H9 (cell line): ENCODE results near the gene ITPR3. TPM values are rescaled to one million over a fixed set of nuclear protein-coding genes. Genes with fewer than 3 reads are reported as not detected.

Source experiments
- DNase-seq: peaks from one replicate; pipeline ENCODE4 v3.0.0-alpha.2; 2017
- H2AFZ ChIP-seq: one replicate; pipeline ENCODE4 v1.6.1; 2013; ENCODE audit warnings: mild to moderate bottlenecking, low read length, control low read depth, moderate library complexity
- H2AK5ac ChIP-seq: 2 replicates; pipeline ENCODE4 v1.6.1; 2013; ENCODE audit warnings: low read length, control low read depth, mixed read lengths; ENCODE audit not compliant: insufficient read length
- H2BK120ac ChIP-seq: one replicate; pipeline ENCODE4 v1.6.1; 2013; ENCODE audit warnings: low read depth, mild to moderate bottlenecking, low read length, control low read depth, inconsistent platforms; ENCODE audit not compliant: poor library complexity, severe bottlenecking
- H2BK12ac ChIP-seq: 2 replicates; pipeline ENCODE4 v1.6.1; 2013; ENCODE audit warnings: low read length, control low read depth, mixed read lengths, low read depth; ENCODE audit not compliant: insufficient read length
- H2BK15ac ChIP-seq: 2 replicates; pipeline ENCODE4 v1.6.1; 2013; ENCODE audit warnings: low read depth, low read length, control low read depth
- H2BK20ac ChIP-seq: one replicate; pipeline ENCODE4 v1.6.1; 2013; ENCODE audit warnings: low read depth, mild to moderate bottlenecking, low read length, control low read depth, inconsistent platforms; ENCODE audit not compliant: poor library complexity, severe bottlenecking
- H2BK5ac ChIP-seq: 2 replicates; pipeline ENCODE4 v1.6.1; 2013; ENCODE audit warnings: low read length, control low read depth, mixed read lengths; ENCODE audit not compliant: insufficient read length
- H3K14ac ChIP-seq: 2 replicates; pipeline ENCODE4 v1.6.1; 2013; ENCODE audit warnings: low read length, control low read depth; ENCODE audit not compliant: insufficient read depth
- H3K18ac ChIP-seq: 2 replicates; pipeline ENCODE4 v1.6.1; 2013; ENCODE audit warnings: low read depth, mild to moderate bottlenecking, mixed read lengths, low read length, control low read depth; ENCODE audit not compliant: insufficient read length
- H3K23ac ChIP-seq: 2 replicates; pipeline ENCODE4 v1.6.1; 2013; ENCODE audit warnings: low read length, control low read depth, mixed read lengths, low read depth; ENCODE audit not compliant: insufficient read length
- H3K23me2 ChIP-seq: 2 replicates; pipeline ENCODE4 v1.6.1; 2013; ENCODE audit warnings: low read depth, mild to moderate bottlenecking, mixed read lengths, low read length, control low read depth; ENCODE audit not compliant: insufficient read length, poor library complexity, severe bottlenecking
- H3K27ac ChIP-seq: 2 replicates; pipeline ENCODE4 v1.5.1; 2013; ENCODE audit warnings: low read length, control low read depth, mixed read lengths, low read depth; ENCODE audit not compliant: insufficient read length
- H3K27me3 ChIP-seq: 2 replicates; pipeline ENCODE4 v1.6.1; 2013; ENCODE audit warnings: low read length, control low read depth, inconsistent platforms; ENCODE audit not compliant: insufficient read depth
- H3K4ac ChIP-seq: 2 replicates; pipeline ENCODE4 v1.6.1; 2013; ENCODE audit warnings: low read depth, mild to moderate bottlenecking, control low read depth, inconsistent platforms, low read length, moderate library complexity
- H3K4me1 ChIP-seq: 2 replicates; pipeline ENCODE4 v1.6.1; 2013; ENCODE audit warnings: low read length, control low read depth, inconsistent platforms; ENCODE audit not compliant: insufficient read depth
- H3K4me2 ChIP-seq: 2 replicates; pipeline ENCODE4 v1.6.1; 2013; ENCODE audit warnings: low read length, control low read depth, mixed read lengths; ENCODE audit not compliant: insufficient read length, insufficient read depth
- H3K56ac ChIP-seq: 2 replicates; pipeline ENCODE4 v1.6.1; 2013; ENCODE audit warnings: low read depth, mild to moderate bottlenecking, mixed read lengths, low read length, control low read depth; ENCODE audit not compliant: insufficient read length
- H3K79me1 ChIP-seq: 2 replicates; pipeline ENCODE4 v1.6.1; 2013; ENCODE audit warnings: low read depth, mild to moderate bottlenecking, moderate library complexity, low read length, control low read depth, inconsistent platforms; ENCODE audit not compliant: insufficient read depth, poor library complexity, severe bottlenecking
- H3K79me2 ChIP-seq: 2 replicates; pipeline ENCODE4 v1.6.1; 2013; ENCODE audit warnings: low read length, control low read depth, inconsistent platforms; ENCODE audit not compliant: insufficient read depth
- H3K9ac ChIP-seq: 2 replicates; pipeline ENCODE4 v1.6.1; 2013; ENCODE audit warnings: low read length, control low read depth, mixed read lengths; ENCODE audit not compliant: insufficient read length; ENCODE audit errors: extremely low read depth
- H3K9me3 ChIP-seq: one replicate; pipeline ENCODE4 v1.6.1; 2013; ENCODE audit warnings: low read depth, low read length, inconsistent platforms; ENCODE audit not compliant: control insufficient read depth
- H3T11ph ChIP-seq: one replicate; pipeline ENCODE4 v1.6.1; 2013; ENCODE audit warnings: mild to moderate bottlenecking, low read length, control low read depth, inconsistent platforms
- H4K20me1 ChIP-seq: one replicate; pipeline ENCODE4 v1.6.1; 2013; ENCODE audit not compliant: control insufficient read depth, insufficient read length, insufficient read depth
- H4K5ac ChIP-seq: 2 replicates; pipeline ENCODE4 v1.6.1; 2013; ENCODE audit warnings: low read depth, mild to moderate bottlenecking, mixed read lengths, low read length, control low read depth; ENCODE audit not compliant: insufficient read length
- H4K8ac ChIP-seq: replicated peaks from 2 replicates; pipeline ENCODE4 v1.6.1; 2013; ENCODE audit warnings: low read length, control low read depth, mixed read lengths, low read depth; ENCODE audit not compliant: insufficient read length
- H4K91ac ChIP-seq: 2 replicates; pipeline ENCODE4 v1.6.1; 2013; ENCODE audit warnings: low read depth, mild to moderate bottlenecking, moderate library complexity, mixed read lengths, low read length, control low read depth; ENCODE audit not compliant: insufficient read length
- H3K27ac Mint-ChIP-seq, 3 experiments: 2 replicates in 2 of 3; 3 replicates in 1 of 3; pipeline ENCODE4 v1.8.0; 2020 to 2021; ENCODE audit warnings: mixed read lengths in 3 of 3, mild to moderate bottlenecking in 1 of 3, moderate library complexity in 1 of 3
- H3K27me3 Mint-ChIP-seq: 2 replicates; pipeline ENCODE4 v1.8.0; 2021; ENCODE audit warnings: low read depth, mild to moderate bottlenecking, moderate library complexity, mixed read lengths
- H3K36me3 Mint-ChIP-seq, 3 experiments: 2 replicates in 2 of 3; 3 replicates in 1 of 3; pipeline ENCODE4 v1.8.0; 2020 to 2021; ENCODE audit warnings: low read depth in 3 of 3, mixed read lengths in 3 of 3; ENCODE audit not compliant: insufficient read depth in 1 of 3
- H3K4me1 Mint-ChIP-seq, 2 experiments: 2 replicates each; pipeline ENCODE4 v1.8.0; 2020; ENCODE audit warnings: mixed read lengths in 2 of 2
- H3K4me3 Mint-ChIP-seq, 2 experiments: 2 replicates in 1 of 2; 3 replicates in 1 of 2; pipeline ENCODE4 v1.8.0; 2020 to 2021; ENCODE audit warnings: mild to moderate bottlenecking in 2 of 2, mixed read lengths in 2 of 2, moderate library complexity in 1 of 2
- H3K9me3 Mint-ChIP-seq, 2 experiments: 2 replicates in 1 of 2; 3 replicates in 1 of 2; pipeline ENCODE4 v1.8.0; 2020; ENCODE audit warnings: mild to moderate bottlenecking in 2 of 2, mixed read lengths in 2 of 2, moderate library complexity in 1 of 2
- CTCF ChIP-seq: fragments of 200-600 bp; sonication (generic); conservative IDR thresholded peaks from 3 replicates; pipeline ENCODE4 v1.8.0; 2021; ENCODE audit warnings: antibody characterized with exemption, mild to moderate bottlenecking
- WGBS: extraction: QIAGEN DNeasy Blood & Tissue Kit; methylation state at CpG from one replicate; pipeline ENCODE4 v1.1.7; 2013; ENCODE audit warnings: missing lambda C conversion rate, low lambda C conversion rate, mixed read lengths; ENCODE audit not compliant: insufficient read length; ENCODE audit errors: extremely low coverage; 5-methylcytosine and 5-hydroxymethylcytosine counted together
- total RNA-seq: library from RNA; stranded (reverse); gene quantifications from 2 replicates; pipeline ENCODE4 v1.2.1, GENCODE V29; 2021

Gene ITPR3
- total RNA-seq, 1 experiment from 2014 or later = 40.3 TPM

- Histone ChIP-seq H3K23me2 (no peaks in the 10 kb centered on the region), H2AFZ (no peak overlapping the region), H3K4me1 (no peaks in the 10 kb centered on the region), H3K23ac (no peak overlapping the region), H2BK20ac (no peak overlapping the region), H2BK120ac (no peak overlapping the region), H3K4me2 (no peak overlapping the region), H3K14ac (no peak overlapping the region), H3K18ac (no peak overlapping the region), H4K20me1 (no peaks in the 10 kb centered on the region), H2BK12ac (no peak overlapping the region), H4K8ac (no peak overlapping the region), H3K4ac (no peak overlapping the region), H2BK15ac (no peak overlapping the region), H3K9me3 (no peaks in the 10 kb centered on the region), H3T11ph (no peak overlapping the region), H3K79me2 (no peaks in the 10 kb centered on the region), H3K27me3 (no peaks in the 10 kb centered on the region), H3K27ac (no peak overlapping the region), H3K56ac (no peak overlapping the region), H2AK5ac (no peak overlapping the region), H3K79me1 (no peaks in the 10 kb centered on the region), H4K91ac (no peak overlapping the region), H2BK5ac (no peak overlapping the region), H4K5ac (no peak overlapping the region), H3K9ac (no peak overlapping the region)
- peaks cover 11 to 12% of the 10 kb centered on the region in 2 experiments; a peak in 3 of 4 replicates for H3K4me1 Mint-ChIP-seq
- DNase-seq = no peak
- peaks cover 8% of the 10 kb centered on the region for H3K27me3 Mint-ChIP-seq
- no peaks in the 10 kb centered on the region for H3K36me3 Mint-ChIP-seq
- no peaks in the 10 kb centered on the region for H3K9me3 Mint-ChIP-seq
- no peak overlapping the region; a peak in 1 of 5 replicates for H3K4me3 Mint-ChIP-seq
- H3K27ac Mint-ChIP-seq = peak overlapping the region in 1 of 3 experiments; percentile 70; a peak in 1 of 7 replicates
- no peak for TF ChIP-seq CTCF
- WGBS = no CpG with 5 or more reads among the region's 8 CpGs
Measured at GRCh38 chr6:33733709-33734007, 112.5 kb downstream of the ITPR3 start.
